ENCODE data around the gene ATG9B.
A peak's percentile ranks its signal among the peaks of the same experiment; 100 is the strongest.

DNA sequence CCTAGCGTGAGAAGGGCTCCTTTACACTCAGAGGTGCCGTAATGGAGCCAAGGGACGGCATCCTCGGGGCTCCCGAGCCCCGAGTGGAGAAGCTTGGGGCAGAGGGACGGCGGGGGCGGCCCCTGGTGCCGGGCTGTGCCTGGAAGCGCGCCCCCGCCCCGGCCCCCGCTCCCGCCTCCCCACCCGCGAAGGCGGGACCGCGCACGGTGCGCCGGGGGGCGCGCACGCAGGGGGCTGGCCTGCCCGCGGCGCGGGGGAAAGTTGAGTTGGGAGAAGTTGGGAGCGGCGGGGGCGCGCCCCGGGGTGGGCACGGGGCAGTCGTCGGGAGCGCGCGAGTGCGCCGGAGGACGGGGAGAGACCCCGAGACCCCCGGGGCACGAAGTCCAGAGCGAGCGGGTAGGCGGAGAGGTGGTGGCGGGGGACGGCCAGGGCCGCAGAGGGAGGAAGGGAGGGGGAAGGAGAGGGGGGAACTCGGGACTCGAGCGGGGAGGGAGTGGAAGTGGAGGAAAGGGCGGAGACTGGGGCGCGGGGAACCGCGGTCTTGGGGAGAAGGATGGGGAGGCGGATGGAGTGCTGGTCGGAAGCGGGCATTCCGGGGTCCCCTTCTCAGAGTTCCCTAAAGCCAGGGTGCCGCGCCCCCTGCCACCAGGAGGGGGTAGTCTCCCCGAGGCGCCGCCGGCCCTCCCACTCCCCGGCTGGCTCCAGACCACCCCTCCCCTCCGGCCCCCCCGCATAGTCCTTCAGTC lies 35.2 kb upstream of the ATG9B start, which contains the start of gene SLC4A2:
- no peak for TF ChIP-seq EZH2phosphoT487 (IDR thresholded peaks at IDR 0.05; ENCODE audit: borderline replicate concordance)
- TF ChIP-seq, protein P1, sequence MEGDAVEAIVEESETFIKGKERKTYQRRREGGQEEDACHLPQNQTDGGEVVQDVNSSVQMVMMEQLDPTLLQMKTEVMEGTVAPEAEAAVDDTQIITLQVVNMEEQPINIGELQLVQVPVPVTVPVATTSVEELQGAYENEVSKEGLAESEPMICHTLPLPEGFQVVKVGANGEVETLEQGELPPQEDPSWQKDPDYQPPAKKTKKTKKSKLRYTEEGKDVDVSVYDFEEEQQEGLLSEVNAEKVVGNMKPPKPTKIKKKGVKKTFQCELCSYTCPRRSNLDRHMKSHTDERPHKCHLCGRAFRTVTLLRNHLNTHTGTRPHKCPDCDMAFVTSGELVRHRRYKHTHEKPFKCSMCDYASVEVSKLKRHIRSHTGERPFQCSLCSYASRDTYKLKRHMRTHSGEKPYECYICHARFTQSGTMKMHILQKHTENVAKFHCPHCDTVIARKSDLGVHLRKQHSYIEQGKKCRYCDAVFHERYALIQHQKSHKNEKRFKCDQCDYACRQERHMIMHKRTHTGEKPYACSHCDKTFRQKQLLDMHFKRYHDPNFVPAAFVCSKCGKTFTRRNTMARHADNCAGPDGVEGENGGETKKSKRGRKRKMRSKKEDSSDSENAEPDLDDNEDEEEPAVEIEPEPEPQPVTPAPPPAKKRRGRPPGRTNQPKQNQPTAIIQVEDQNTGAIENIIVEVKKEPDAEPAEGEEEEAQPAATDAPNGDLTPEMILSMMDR (conservative IDR thresholded peaks at IDR 0.05; ENCODE audit: low read length) = peak; percentile 51
